Large intestine (tissue), 12 donors: ENCODE results near the gene SLFN11. TPM values are rescaled to one million over a fixed set of nuclear protein-coding genes. Genes with fewer than 3 reads are reported as not detected.
A peak's percentile ranks its signal among the peaks of the same experiment; 100 is the strongest.
"Not testable (repeated sequence)": the region's sequence is repeated elsewhere in the genome, so short reads cannot be mapped to it uniquely, and the experiment has no call there.

ENCODE experiments used
- DNase-seq, 2 donors: peaks; one replicate each; pipeline versions ENCODE4 v3.0.0 to v3.0.0-alpha.2; 2013
- H3K27ac ChIP-seq: one replicate; pipeline ENCODE4 v1.5.1; 2013; ENCODE audit warnings: low read length
- H3K27me3 ChIP-seq: 2 replicates; pipeline ENCODE4 v1.6.1; 2013; ENCODE audit warnings: low read length; ENCODE audit not compliant: control insufficient read depth, insufficient read depth
- H3K36me3 ChIP-seq: 2 replicates; pipeline ENCODE4 v1.6.1; 2013; ENCODE audit warnings: low read length; ENCODE audit not compliant: control insufficient read depth, insufficient read depth
- H3K4me1 ChIP-seq: one replicate; pipeline ENCODE4 v1.6.1; 2013; ENCODE audit warnings: low read length; ENCODE audit not compliant: control insufficient read depth, insufficient read depth
- H3K4me3 ChIP-seq: one replicate; pipeline ENCODE4 v1.5.1; 2013; ENCODE audit warnings: low read length
- H3K9me3 ChIP-seq: one replicate; pipeline ENCODE4 v1.6.1; 2013; ENCODE audit warnings: mild to moderate bottlenecking, low read depth, low read length, moderate library complexity; ENCODE audit not compliant: control insufficient read depth
- WGBS: methylation state at CpG from one replicate; pipeline ENCODE4 v1.1.5; 2013; ENCODE audit warnings: low lambda C conversion rate; ENCODE audit not compliant: insufficient coverage; 5-methylcytosine and 5-hydroxymethylcytosine counted together
- long read RNA-seq, 11 donors: transcript quantifications; one replicate each; lab custom pipeline, GENCODE V29; 2026
- polyA plus RNA-seq: library from polyadenylated mRNA; unstranded; fragments of 120-200 nt; gene quantifications from one replicate; pipeline ENCODE4 v1.2.1, GENCODE V29; 2013

SLFN11 gene
- polyA plus RNA-seq, result 4.1 TPM
- long read RNA-seq, donor 1, result 0 reads
- long read RNA-seq, donor 2, result 0 reads
- long read RNA-seq, donor 3, result 0 reads
- long read RNA-seq, donor 4, result 0 reads
- long read RNA-seq, donor 5, partial matches to known transcripts, result 0 of 1 reads
- long read RNA-seq, donor 5, other reads (novel, unspliced or antisense), result 0 of 1 reads
- long read RNA-seq, donor 6, result 0 reads
- long read RNA-seq, donor 7, partial matches to known transcripts, result 0 of 1 reads
- long read RNA-seq, donor 7, other reads (novel, unspliced or antisense), result 0 of 1 reads
- long read RNA-seq, donor 8, result 0 reads
- long read RNA-seq, donor 9, result 0 reads
- long read RNA-seq, donor 10, result 0 reads
- long read RNA-seq, donor 11, result 0 reads

- H3K27me3 ChIP-seq, result peaks cover 43% of the 10 kb centered on the region
Observed at GRCh38 chr17:35373534-35373983, at the start of gene SLFN11. TSS of gene SLFN11 (minus strand) at chr17:35373621. CDS start at chr17:35363807, 9,814 bp downstream.

GRCh38 chr17:35421069-35421468 lies 47.6 kb upstream of the SLFN11 start:
- not testable (repeated sequence) for H3K9me3 ChIP-seq, H3K27ac ChIP-seq, H3K4me3 ChIP-seq, H3K27me3 ChIP-seq, H3K4me1 ChIP-seq, H3K36me3 ChIP-seq, DNase-seq
- WGBS, result 100% methylated on average over 4 of the region's 9 CpGs

More at GRCh38 chr17:35373534-35373983, at the start of gene SLFN11:
- H3K36me3 ChIP-seq, result no peaks in the 10 kb centered on the region
- no peaks in the 10 kb centered on the region for H3K4me1 ChIP-seq
- 0% methylated on average over 2 of the region's 22 CpGs for WGBS
- peak; percentile 40 to 48 for DNase-seq
- peak within 1 kb of the TSS; percentile 46 for H3K4me3 ChIP-seq
- no peaks in the 10 kb centered on the region for H3K9me3 ChIP-seq
- no peak within 1 kb of the TSS for H3K27ac ChIP-seq

DNA sequence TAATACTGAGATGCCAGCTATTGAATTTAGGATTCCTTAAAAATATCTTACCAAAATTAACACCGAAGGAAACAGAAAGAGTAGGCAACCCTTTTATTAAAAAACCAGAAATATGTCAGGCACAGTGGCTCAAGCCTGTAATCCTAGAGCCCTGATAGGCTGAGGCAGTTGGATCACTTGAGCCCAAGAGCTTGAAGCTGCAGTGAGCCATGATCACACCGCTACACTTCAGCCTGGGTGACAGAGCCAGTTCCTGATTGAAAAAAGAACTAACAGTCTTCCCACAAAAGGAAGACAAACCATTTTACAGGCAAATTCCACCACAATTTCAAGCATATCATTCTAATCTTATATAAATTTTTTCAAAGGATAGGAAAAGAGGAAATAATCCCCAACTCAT lies 43.2 kb upstream of the SLFN11 start:
- Histone ChIP-seq H3K9me3 (no peaks in the 10 kb centered on the region), H3K4me3 (no peak overlapping the region), H3K27me3 (no peaks in the 10 kb centered on the region), H3K4me1 (no peaks in the 10 kb centered on the region), H3K36me3 (no peaks in the 10 kb centered on the region), H3K27ac (no peak overlapping the region)
- DNase-seq, result no peak
- no CpG with 5 or more reads among the region's 2 CpGs for WGBS

DNA sequence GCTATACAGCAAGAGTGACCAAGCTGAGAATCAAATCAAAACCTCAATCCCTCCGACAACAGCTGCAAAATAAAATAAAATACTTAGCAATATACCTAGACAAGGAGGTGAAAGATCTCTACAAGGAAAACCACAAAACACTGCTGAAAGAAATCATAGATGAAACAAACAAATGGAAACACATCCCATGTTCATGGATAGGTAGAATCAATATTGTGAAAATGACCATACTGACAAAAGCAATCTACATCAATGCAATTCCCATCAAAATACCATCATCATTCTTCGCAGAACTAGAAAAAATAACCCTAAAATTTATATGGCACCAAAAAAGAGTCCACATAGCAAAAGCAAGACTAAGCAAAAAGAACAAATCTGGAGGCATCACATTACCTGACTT lies 41.3 kb upstream of the SLFN11 start:
- not testable (repeated sequence) for H3K27me3 ChIP-seq, H3K4me1 ChIP-seq, H3K4me3 ChIP-seq, H3K9me3 ChIP-seq, H3K27ac ChIP-seq, DNase-seq, H3K36me3 ChIP-seq
- no CpG with 5 or more reads among the region's 2 CpGs for WGBS

DNA sequence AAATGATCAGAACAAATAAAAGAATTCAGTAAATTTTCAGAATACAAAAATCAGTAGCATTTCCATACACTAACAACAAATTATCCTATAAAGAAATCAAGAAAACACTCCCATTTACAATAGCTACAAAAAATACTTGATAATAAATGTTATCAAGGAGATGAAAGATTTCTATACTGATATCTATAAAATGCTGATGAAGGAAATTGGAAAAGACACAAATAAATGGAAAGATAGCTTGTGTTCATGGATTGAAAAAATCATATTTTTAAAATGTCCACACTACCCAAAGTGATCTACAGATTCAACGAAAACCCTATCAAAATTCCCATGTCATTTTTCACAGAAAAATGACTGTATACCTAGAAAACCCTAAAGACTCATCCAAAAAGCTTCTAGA lies 40.8 kb upstream of the SLFN11 start:
- WGBS, result no CpG with 5 or more reads among the region's 1 CpG
- no peak for DNase-seq
- H3K36me3 ChIP-seq, result peaks cover 7% of the 10 kb centered on the region

GRCh38 chr17:35407531-35407930 lies 34.1 kb upstream of the SLFN11 start:
- H3K9me3 ChIP-seq, result peaks cover 4% of the 10 kb centered on the region
- peaks cover 7% of the 10 kb centered on the region for H3K36me3 ChIP-seq
- no peak overlapping the region for H3K27ac ChIP-seq
- WGBS, result no CpG with 5 or more reads among the region's 26 CpGs
- no peak overlapping the region for H3K4me3 ChIP-seq
- no peaks in the 10 kb centered on the region for H3K27me3 ChIP-seq
- no peak for DNase-seq
- H3K4me1 ChIP-seq, result no peaks in the 10 kb centered on the region

More for the DNA sequence above, 40.8 kb upstream of the SLFN11 start:
- Histone ChIP-seq H3K27me3 (no peaks in the 10 kb centered on the region), H3K9me3 (no peaks in the 10 kb centered on the region), H3K4me3 (no peak overlapping the region), H3K27ac (no peak overlapping the region), H3K4me1 (no peaks in the 10 kb centered on the region)

GRCh38 chr17:35406568-35406967 lies 33.1 kb upstream of the SLFN11 start:
- Histone ChIP-seq H3K9me3 (peaks cover 4% of the 10 kb centered on the region), H3K4me1 (no peaks in the 10 kb centered on the region), H3K27me3 (no peaks in the 10 kb centered on the region), H3K4me3 (no peak overlapping the region), H3K36me3 (peaks cover 7% of the 10 kb centered on the region), H3K27ac (no peak overlapping the region)
- no peak for DNase-seq
- WGBS, result 83% methylated on average over 1 of the region's 1 CpG

GRCh38 chr17:35404360-35404759 lies 30.9 kb upstream of the SLFN11 start:
- DNase-seq, result peak; percentile 49 to 72
- Histone ChIP-seq H3K27me3 (no peaks in the 10 kb centered on the region), H3K27ac (no peak overlapping the region), H3K9me3 (peaks cover 4% of the 10 kb centered on the region), H3K4me3 (no peak overlapping the region), H3K36me3 (no peaks in the 10 kb centered on the region), H3K4me1 (no peaks in the 10 kb centered on the region)
- WGBS, result no CpG with 5 or more reads among the region's 1 CpG

DNA sequence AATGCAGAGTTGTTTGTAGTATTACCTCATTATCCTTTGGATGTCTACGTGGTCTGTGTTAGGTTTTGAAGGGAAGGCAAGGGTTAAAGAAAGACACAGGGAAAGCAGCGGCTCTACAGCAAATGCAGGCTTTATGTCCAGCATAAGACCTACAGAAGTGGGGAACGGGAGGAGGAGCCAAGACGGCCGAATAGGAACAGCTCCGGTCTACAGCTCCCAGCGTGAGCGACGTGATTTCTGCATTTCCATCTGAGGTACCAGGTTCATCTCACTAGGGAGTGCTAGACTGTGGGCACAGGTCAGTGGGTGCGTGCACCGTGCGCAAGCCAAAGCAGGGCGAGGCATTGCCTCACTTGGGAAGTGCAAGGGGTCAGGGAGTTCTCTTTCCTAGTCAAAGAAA lies 20.4 kb upstream of the SLFN11 start:
- no CpG with 5 or more reads among the region's 13 CpGs for WGBS
- H3K9me3 ChIP-seq, H3K4me3 ChIP-seq, H3K27me3 ChIP-seq, DNase-seq, H3K4me1 ChIP-seq, H3K27ac ChIP-seq, H3K36me3 ChIP-seq: not testable (repeated sequence)

DNA sequence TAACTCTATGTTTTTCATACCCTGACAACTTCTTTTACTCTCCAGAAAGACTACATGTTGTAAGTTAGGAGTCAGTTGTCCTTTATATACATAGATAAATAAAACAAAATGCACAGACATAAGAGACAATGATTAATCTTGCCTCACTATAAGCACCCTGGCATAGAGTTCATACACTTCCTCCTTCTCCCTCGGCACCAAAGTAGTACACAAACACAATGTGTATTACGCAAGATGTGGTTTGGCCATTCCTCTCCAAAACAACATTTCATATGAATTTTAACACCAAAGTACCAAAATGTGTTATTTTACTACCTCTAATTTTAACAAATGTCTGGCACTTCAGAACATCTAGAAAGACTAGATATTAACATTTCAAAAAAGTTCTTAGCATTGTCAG lies 17.2 kb upstream of the SLFN11 start:
- H3K27me3 ChIP-seq, result peaks cover 6% of the 10 kb centered on the region
- H3K9me3 ChIP-seq, result no peaks in the 10 kb centered on the region
- WGBS, result 88% methylated on average over 1 of the region's 2 CpGs
- no peaks in the 10 kb centered on the region for H3K4me1 ChIP-seq
- H3K4me3 ChIP-seq, result no peak overlapping the region
- DNase-seq, result no peak
- no peaks in the 10 kb centered on the region for H3K36me3 ChIP-seq
- H3K27ac ChIP-seq, result no peak overlapping the region

DNA sequence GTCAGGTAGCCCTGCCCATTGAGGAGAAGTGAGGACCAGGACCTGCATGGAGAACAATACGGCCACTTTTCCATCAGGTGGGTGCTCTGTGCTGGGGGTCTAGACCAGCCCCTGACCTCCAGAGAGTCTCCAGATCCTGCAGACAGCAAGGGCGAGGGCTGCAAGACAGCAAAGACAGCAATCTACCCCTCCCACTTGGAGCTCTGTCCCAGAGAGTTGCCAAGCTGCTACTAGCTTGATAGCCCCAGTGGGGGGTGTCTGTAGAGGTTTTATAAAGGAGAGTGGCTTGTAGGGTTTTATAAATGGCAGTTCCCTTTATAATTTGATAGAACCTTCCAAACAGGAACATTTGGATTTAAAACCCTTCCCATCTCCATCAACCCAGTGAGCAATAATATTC lies 16.7 kb upstream of the SLFN11 start:
- Histone ChIP-seq H3K4me3 (no peak overlapping the region), H3K4me1 (no peaks in the 10 kb centered on the region), H3K27ac (no peak overlapping the region), H3K9me3 (no peaks in the 10 kb centered on the region), H3K36me3 (no peaks in the 10 kb centered on the region), H3K27me3 (peaks cover 6% of the 10 kb centered on the region)
- DNase-seq, result no peak
- WGBS, result no CpG with 5 or more reads among the region's 2 CpGs
